Measurements from ENCODE around the gene TPM1. TPM values are rescaled to one million over a fixed set of nuclear protein-coding genes. Genes with fewer than 3 reads are reported as not detected.
A peak's percentile ranks its signal among the peaks of the same experiment; 100 is the strongest.
"Not testable (repeated sequence)": the region's sequence is repeated elsewhere in the genome, so short reads cannot be mapped to it uniquely, and the experiment has no call there.

Gene TPM1
- total and polyA plus RNA-seq, 10 of the 15 experiments (the other 5 are each of a cell fraction or from before 2014, with no cell fraction given), result 0.43 to 10.0 (median 2.4) TPM

GRCh38 chr15:63105354-63105753 lies 62.8 kb downstream of the TPM1 start:
- ATAC-seq; intact Hi-C loops (cut with micrococcal nuclease; ENCODE audit: unreplicated experiment); BruUV-seq (replicated peaks); in situ Hi-C loops (cut with MboI); CTCF ChIA-PET; H3K27me3 ChIP-seq (replicated peaks in 1 of 2; ENCODE audit: control insufficient read depth in 2 of 2, insufficient read depth in 2 of 2, low read length in 1 of 2); SMC1A ChIA-PET (ENCODE audit: uncharacterized antibody, unreplicated experiment); POLR2A ChIA-PET; DNase-seq (ENCODE audit: low read depth, low spot score); FAIRE-seq; H3K4me2 ChIP-seq (ENCODE audit: control insufficient read depth, insufficient read depth); H3K36me3 ChIP-seq (ENCODE audit: control insufficient read depth in 2 of 2, insufficient read depth in 2 of 2, low read length in 1 of 2); H3K4me1 ChIP-seq (ENCODE audit: control insufficient read depth, insufficient read depth, low read length); H3K9ac ChIP-seq (ENCODE audit: control insufficient read depth, insufficient read depth, low read length); RAD21 ChIA-PET (ENCODE audit: unreplicated experiment); H2AFZ ChIP-seq (ENCODE audit: control insufficient read depth, low read depth, low read length); H3K27ac ChIP-seq (ENCODE audit: control insufficient read depth, insufficient read depth); H3K79me2 ChIP-seq (ENCODE audit: control insufficient read depth, insufficient read depth, low read length); H4K20me1 ChIP-seq (ENCODE audit: control insufficient read depth, insufficient read depth); H3K9me3 ChIP-seq (replicated peaks; ENCODE audit: control insufficient read depth, insufficient read depth, low read length); H3K4me3 ChIP-seq: not testable (repeated sequence)
- 61% methylated on average over 8 of the region's 8 CpGs for WGBS (ENCODE audit: insufficient coverage, insufficient replicate concordance, low lambda C conversion rate, missing lambda C conversion rate)
- peak; percentile 70 for TF ChIP-seq NFYB (IDR thresholded peaks at IDR 0.05; ENCODE audit: insufficient read depth, low read depth, low read length)

GRCh38 chr15:63107895-63108546 lies 65.5 kb downstream of the TPM1 start:
- FAIRE-seq (no peak), ATAC-seq (no peak), DNase-seq (ENCODE audit: low read depth, low spot score) (no peak)
- ChIA-PET SMC1A (ENCODE audit: uncharacterized antibody, unreplicated experiment) (interaction anchor here (0.7 to 1.3 kb wide), 3 partner anchors 14 to 29 kb away, joined by 3 read pairs; no protein-coding TSS in a partner anchor), CTCF (interaction anchor here (1.2 kb wide), 1 partner anchor 15 kb away, joined by 3 read pairs; no protein-coding TSS in a partner anchor), POLR2A (no interaction called here), RAD21 (ENCODE audit: unreplicated experiment) (no interaction called here)
- WGBS (ENCODE audit: insufficient coverage, insufficient replicate concordance, low lambda C conversion rate, missing lambda C conversion rate), result 38% methylated on average over 9 of the region's 9 CpGs
- Histone ChIP-seq H3K4me2 (ENCODE audit: control insufficient read depth, insufficient read depth) (no peak overlapping the region), H3K4me3 (no peak overlapping the region), H3K36me3 (ENCODE audit: control insufficient read depth in 2 of 2, insufficient read depth in 2 of 2, low read length in 1 of 2) (no peaks in the 10 kb centered on the region), H2AFZ (ENCODE audit: control insufficient read depth, low read depth, low read length) (no peak overlapping the region), H3K9ac (ENCODE audit: control insufficient read depth, insufficient read depth, low read length) (no peak overlapping the region), H3K4me1 (ENCODE audit: control insufficient read depth, insufficient read depth, low read length) (no peaks in the 10 kb centered on the region), H3K27me3 (replicated peaks in 1 of 2; ENCODE audit: control insufficient read depth in 2 of 2, insufficient read depth in 2 of 2, low read length in 1 of 2) (no peaks in the 10 kb centered on the region; a peak in 2 of 4 replicates), H3K27ac (ENCODE audit: control insufficient read depth, insufficient read depth) (no peak overlapping the region), H3K9me3 (replicated peaks; ENCODE audit: control insufficient read depth, insufficient read depth, low read length) (no peaks in the 10 kb centered on the region; the same call in 2 of the 3 replicates), H3K79me2 (ENCODE audit: control insufficient read depth, insufficient read depth, low read length) (no peaks in the 10 kb centered on the region), H4K20me1 (ENCODE audit: control insufficient read depth, insufficient read depth) (no peaks in the 10 kb centered on the region)
- intact Hi-C loops (cut with micrococcal nuclease; ENCODE audit: unreplicated experiment) (no loop called here), in situ Hi-C loops (cut with MboI) (no loop called here)
- BruUV-seq (replicated peaks), result no TSS peak
- no peak for TF ChIP-seq ATF2 (IDR thresholded peaks at IDR 0.05; ENCODE audit: low read length)
- no peak for TF ChIP-seq RELB (IDR thresholded peaks at IDR 0.05; ENCODE audit: low read depth)
- TF ChIP-seq SRF (IDR thresholded peaks at IDR 0.05; ENCODE audit: low read depth in 2 of 2, low read length in 2 of 2), result no peak
- no peak for TF ChIP-seq NR2C2 (IDR thresholded peaks at IDR 0.05; ENCODE audit: borderline replicate concordance, control insufficient read depth, insufficient read length, low read depth)
- no peak for TF ChIP-seq ATF3 (IDR thresholded peaks at IDR 0.05; ENCODE audit: borderline replicate concordance, extremely low read depth, low read depth, low read length)
- no peak for TF ChIP-seq MLLT1 (IDR thresholded peaks at IDR 0.05)
- TF ChIP-seq DPF2 (IDR thresholded peaks at IDR 0.05), result no peak
- no peak for TF ChIP-seq ELK1 (IDR thresholded peaks at IDR 0.05; ENCODE audit: low read depth, low read length)
- TF ChIP-seq ZNF207 (IDR thresholded peaks at IDR 0.05; ENCODE audit: borderline replicate concordance), result no peak

Measured in GM12878 (cell line).